Fibroblast of the aortic adventitia (primary cell): Measurements from ENCODE around the gene CHTOP. TPM values are rescaled to one million over a fixed set of nuclear protein-coding genes. Genes with fewer than 3 reads are reported as not detected.
A peak's percentile ranks its signal among the peaks of the same experiment; 100 is the strongest.

Experiments used
- DNase-seq: peaks from one replicate; pipeline ENCODE4 v3.0.0-alpha.2; 2010; ENCODE audit warnings: low read depth
- H3K4me3 ChIP-seq: 2 replicates; pipeline ENCODE4 v1.5.1; 2011; ENCODE audit warnings: low read depth, mild to moderate bottlenecking, control low read depth, low read length, moderate library complexity
- CTCF ChIP-seq: IDR thresholded peaks from 2 replicates; pipeline ENCODE4 v1.5.1; 2011; ENCODE audit warnings: mild to moderate bottlenecking, low read length, control low read depth, inconsistent platforms; ENCODE audit not compliant: insufficient read depth
- total RNA-seq: library from RNA; depleted of rRNA; stranded (reverse); fragments of >200 nt; gene quantifications from 2 replicates; pipeline ENCODE4 v1.2.3, GENCODE V29; 2012; ENCODE audit warnings: low replicate concordance

Gene CHTOP
- total RNA-seq, 1 donor = 44.6 TPM

DNA sequence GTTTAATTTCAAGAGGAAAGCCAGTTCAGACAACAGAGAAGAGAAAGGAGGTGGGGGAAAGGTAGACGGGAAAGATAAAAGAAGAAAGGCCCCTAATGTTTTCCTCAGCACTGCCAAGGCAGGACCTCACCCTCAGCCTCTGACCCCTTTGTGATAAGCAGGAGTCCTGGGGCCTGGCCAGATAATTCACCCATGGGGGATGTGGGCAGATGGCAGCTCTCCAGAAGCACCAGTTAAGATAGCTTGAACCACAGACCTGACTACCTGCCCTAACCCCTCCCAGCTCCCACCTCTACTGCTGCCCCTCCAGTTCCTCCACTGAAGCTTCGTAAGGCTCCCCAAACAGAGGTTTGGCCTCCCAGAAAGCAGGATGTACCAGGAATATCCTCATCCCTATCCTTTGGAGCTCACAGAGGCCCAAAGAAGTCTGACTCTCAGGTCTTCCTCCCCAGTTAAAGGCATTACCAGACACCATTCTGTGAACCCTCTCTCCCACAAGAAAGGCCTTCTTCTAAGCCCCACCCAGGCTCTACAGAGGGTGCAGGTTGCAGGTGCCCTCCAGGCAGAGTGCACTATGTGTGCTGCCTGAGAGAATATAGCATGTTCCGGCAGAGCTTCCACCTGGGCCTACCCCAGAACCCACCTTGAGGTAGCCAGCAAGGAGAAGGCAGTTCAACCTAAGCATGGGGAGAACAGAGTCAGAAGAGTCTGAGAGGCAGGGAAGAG, 15.4 kb downstream of the CHTOP start:
- no peak for TF ChIP-seq CTCF
- no peak overlapping the region for H3K4me3 ChIP-seq
- DNase-seq = no peak

DNA sequence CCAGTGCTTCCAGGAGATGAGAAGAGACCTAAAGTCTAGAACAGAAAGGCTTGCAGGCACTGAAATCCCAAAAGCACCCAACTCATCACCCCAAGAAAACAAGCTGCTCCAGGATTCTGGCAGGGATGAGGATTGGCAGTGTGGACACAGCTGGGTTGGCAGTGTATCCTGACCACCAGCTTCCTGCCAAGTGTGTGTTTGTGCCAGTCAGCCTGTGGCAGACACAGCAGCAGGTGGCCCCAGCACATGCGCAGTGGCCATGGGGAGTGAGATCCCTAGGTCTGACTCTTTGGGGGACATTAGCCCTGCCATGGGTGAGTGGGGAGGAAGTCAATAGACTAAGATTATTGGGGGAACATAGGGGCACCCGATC, 16.0 kb downstream of the CHTOP start:
- DNase-seq = no peak
- no peak for TF ChIP-seq CTCF
- no peak overlapping the region for H3K4me3 ChIP-seq

DNA sequence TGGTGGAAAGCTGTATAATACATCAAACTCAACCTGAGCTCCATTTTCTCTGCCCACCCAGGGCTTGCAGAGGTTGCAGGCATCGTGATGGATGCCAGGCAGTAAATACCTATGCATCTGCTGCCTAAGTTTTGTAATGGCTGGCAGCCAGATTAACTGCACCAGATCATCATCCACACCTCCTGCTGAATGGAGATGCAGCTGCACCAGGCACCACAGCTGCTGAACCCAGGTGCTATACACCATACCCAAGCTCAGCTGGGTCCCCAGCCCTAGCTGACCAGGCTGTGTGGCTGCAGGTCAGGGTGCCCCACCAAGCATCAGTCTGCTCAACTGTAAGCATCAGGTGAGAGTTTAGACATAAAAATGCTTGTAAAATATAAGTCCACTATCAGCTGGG, 17.9 kb downstream of the CHTOP start:
- H3K4me3 ChIP-seq = no peak overlapping the region
- no peak for DNase-seq
- no peak for TF ChIP-seq CTCF

DNA sequence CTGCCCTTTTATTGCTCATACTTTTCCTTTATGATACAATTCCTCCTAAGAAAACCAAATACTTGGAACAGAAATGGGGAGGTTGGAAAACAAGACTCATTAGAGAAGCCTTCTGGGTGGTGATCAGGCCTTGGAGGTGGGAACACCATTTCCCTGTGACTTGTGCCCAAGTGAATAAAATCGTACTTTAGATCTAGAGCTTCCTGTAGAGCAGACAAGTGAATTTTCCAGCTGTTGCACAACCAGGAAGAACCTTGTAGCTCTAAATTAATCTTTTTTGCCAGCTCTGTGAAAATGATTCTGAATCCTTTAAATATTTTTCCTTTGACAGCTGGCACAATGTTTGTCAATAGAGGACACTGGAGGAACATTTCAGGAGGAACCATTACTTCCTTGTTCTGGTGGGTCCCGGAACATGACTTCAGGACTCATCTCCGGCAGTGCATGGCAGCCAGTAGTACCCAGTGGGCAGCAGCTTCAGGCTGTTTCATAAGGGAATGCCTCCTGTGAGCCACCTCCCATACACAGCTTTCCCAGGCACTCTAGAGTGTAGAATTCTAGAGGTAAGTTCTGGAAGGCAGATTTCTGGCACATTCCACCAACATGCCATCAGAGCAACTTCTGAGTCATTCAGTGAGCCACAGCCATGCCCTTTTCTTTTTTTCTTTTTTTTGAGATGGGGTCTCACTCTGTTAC, 19.1 kb downstream of the CHTOP start:
- DNase-seq = peak; percentile 51
- TF ChIP-seq CTCF = no peak

DNA sequence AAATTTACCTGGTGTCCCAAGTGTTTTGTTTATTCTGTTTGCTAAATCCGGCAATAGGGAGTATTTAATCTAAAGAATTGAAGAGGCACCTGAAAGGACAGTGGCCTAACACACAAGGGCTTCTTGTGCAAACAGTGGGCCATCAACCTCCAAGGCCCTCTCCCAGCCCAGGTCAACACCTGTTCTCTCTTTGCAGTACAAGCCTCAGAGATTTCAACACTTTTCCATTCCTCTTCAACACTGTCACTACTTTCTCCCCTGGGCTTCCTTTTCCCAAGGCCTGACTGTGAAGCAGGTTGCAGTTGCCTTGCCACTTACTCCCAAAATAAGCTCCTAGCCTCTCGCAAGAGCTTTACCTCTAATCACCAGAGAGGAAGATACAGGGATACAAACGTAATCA, 21.5 kb downstream of the CHTOP start:
- TF ChIP-seq CTCF = no peak
- H3K4me3 ChIP-seq = no peak overlapping the region
- no peak for DNase-seq

More for the DNA sequence above, 19.1 kb downstream of the CHTOP start:
- H3K4me3 ChIP-seq = no peak overlapping the region

GRCh38 chr1:153658400-153659174, 24.7 kb downstream of the CHTOP start, which contains the start of gene SNAPIN:
Gene SNAPIN, plus strand, starts transcription at chr1:153658703. Its CDS starts 41 bp downstream, at chr1:153658744.
- H3K4me3 ChIP-seq = peak within 1 kb of the TSS; percentile 96
- TF ChIP-seq CTCF = peak; percentile 7
- DNase-seq = peak; percentile 81
